ENCODE measurements around the gene LGALS12. TPM values are rescaled to one million over a fixed set of nuclear protein-coding genes. Genes with fewer than 3 reads are reported as not detected.
A peak's percentile ranks its signal among the peaks of the same experiment; 100 is the strongest.

Gene LGALS12
- total and polyA plus RNA-seq, 11 donors: 0.32 to 15.1 (median 1.1) TPM; not detected in 2

DNA sequence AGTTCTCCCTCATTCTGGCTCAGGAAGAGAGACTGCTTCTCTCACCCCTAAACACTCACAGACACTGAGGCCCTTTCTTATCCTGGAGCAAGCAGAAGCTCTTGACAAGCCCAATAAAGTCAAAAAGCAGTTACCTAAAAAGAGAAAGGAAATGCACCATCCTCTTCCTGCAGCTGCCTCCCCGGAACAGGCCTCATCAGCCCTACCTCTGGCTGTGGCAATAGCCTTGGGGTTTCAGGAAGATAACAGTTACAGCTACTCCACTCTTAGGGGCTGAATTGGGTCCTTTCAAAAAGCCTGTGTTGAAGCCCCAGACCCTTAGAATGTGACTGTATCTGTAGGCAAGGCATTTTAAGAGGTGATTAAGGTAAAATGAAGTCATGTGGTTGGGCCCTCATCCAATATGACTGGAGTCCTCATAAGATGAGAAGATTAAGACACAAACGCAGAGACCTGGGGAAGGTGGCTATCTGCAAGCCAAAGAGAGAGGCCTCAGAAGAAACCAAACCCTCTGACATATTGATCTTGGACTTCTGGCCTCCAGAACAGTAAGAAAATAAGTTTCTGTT lies 3.5 kb upstream of the LGALS12 start:
- intact Hi-C loops (cut with DNase I): loop anchor here in 2 of 10 donors (5.0 to 10.0 kb wide), 2 partner anchors 58 to 70 kb away; no protein-coding TSS in a partner anchor
- DNase-seq (no peak), ATAC-seq (no peak)
- H3K27ac ChIP-seq: peak overlapping the region in 1 of 12 donors; percentile 69
- TF ChIP-seq, protein P1, sequence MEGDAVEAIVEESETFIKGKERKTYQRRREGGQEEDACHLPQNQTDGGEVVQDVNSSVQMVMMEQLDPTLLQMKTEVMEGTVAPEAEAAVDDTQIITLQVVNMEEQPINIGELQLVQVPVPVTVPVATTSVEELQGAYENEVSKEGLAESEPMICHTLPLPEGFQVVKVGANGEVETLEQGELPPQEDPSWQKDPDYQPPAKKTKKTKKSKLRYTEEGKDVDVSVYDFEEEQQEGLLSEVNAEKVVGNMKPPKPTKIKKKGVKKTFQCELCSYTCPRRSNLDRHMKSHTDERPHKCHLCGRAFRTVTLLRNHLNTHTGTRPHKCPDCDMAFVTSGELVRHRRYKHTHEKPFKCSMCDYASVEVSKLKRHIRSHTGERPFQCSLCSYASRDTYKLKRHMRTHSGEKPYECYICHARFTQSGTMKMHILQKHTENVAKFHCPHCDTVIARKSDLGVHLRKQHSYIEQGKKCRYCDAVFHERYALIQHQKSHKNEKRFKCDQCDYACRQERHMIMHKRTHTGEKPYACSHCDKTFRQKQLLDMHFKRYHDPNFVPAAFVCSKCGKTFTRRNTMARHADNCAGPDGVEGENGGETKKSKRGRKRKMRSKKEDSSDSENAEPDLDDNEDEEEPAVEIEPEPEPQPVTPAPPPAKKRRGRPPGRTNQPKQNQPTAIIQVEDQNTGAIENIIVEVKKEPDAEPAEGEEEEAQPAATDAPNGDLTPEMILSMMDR (IDR thresholded peaks at IDR 0.05): no peak
- TF ChIP-seq POLR2A (IDR thresholded peaks at IDR 0.05): no peak
- no peaks in the 10 kb centered on the region for H3K27me3 ChIP-seq
- H3K9me3 ChIP-seq: peaks cover 0 to 22% (median 8%) of the 10 kb centered on the region in 12 donors
- no peaks in the 10 kb centered on the region for H3K36me3 ChIP-seq
- 56 to 85% (median 59%) methylated on average over 2 of the region's 2 CpGs for WGBS, 4 donors
- no peak overlapping the region for H3K4me3 ChIP-seq
- H3K4me1 ChIP-seq: peaks cover 0 to 49% (median 5%) of the 10 kb centered on the region in 12 donors

DNA sequence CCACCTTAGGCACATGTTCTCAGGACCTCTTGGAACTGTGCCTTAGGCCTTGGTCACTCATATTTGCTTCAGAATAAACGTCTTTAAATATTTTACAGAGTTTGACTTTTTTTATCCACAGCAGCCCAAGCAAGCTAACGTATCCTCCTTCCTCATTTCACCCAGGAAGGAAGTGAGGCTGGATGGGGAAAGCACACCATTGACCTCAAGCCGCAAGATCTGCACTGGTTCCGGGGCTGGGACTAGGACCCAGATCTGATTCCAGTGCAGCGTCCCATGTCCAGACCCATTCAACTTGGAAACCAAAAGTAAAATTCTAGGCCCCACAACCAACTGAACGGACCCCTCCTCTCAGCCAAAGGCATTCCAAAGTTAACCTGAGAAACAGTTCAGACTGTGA lies 2.4 kb upstream of the LGALS12 start:
- 72 to 82% (median 77%) methylated on average over 6 of the region's 6 CpGs for WGBS, 4 donors
- intact Hi-C loops (cut with DNase I): loop anchor here in 2 of 10 donors (5.0 to 10.0 kb wide), 2 partner anchors 59 to 69 kb away; no protein-coding TSS in a partner anchor
- Histone ChIP-seq H3K36me3 (no peaks in the 10 kb centered on the region), H3K9me3 (peaks cover 0 to 22% (median 8%) of the 10 kb centered on the region in 12 donors), H3K27ac (peak overlapping the region in 1 of 12 donors; percentile 69), H3K4me3 (no peak overlapping the region), H3K4me1 (peaks cover 0 to 57% (median 5%) of the 10 kb centered on the region in 12 donors), H3K27me3 (no peaks in the 10 kb centered on the region)
- TF ChIP-seq, protein P1 (IDR thresholded peaks at IDR 0.05): no peak
- TF ChIP-seq POLR2A (IDR thresholded peaks at IDR 0.05): no peak
- peak in 3 of 5 donors; percentile 38 to 50 (median 39) for DNase-seq
- ATAC-seq: peak in 3 of 4 donors; percentile 40 to 51 (median 48)

DNA sequence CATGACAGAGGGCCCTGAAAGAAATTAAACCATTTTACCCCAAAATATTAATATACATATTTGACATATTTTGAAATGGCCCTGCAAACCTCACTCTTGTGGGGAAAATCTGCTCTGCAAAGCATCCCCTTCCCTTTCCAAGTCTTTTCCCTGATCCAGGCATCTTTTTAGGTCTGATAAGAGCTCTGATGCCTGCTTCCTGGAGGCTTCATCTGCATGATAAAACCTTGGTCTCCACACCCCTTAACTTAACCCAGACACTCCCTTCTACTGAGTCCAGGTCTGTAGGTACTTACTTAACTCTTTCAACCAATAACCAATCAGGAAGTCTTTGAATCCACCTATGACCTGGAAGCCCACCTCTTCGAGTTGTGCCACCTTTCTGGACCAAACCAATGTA lies 1.8 kb upstream of the LGALS12 start:
- DNase-seq (no peak), ATAC-seq (no peak)
- intact Hi-C loops (cut with DNase I): loop anchor here in 2 of 10 donors (5.0 to 10.0 kb wide), 2 partner anchors 59 to 68 kb away; no protein-coding TSS in a partner anchor
- H3K27ac ChIP-seq: peak overlapping the region in 1 of 12 donors; percentile 69
- WGBS, 4 donors: 80 to 92% (median 81%) methylated on average over 1 of the region's 1 CpG
- no peak overlapping the region for H3K4me3 ChIP-seq
- no peaks in the 10 kb centered on the region for H3K36me3 ChIP-seq
- H3K4me1 ChIP-seq: peaks cover 0 to 61% (median 5%) of the 10 kb centered on the region in 12 donors
- H3K27me3 ChIP-seq: no peaks in the 10 kb centered on the region
- peaks cover 0 to 21% (median 8%) of the 10 kb centered on the region in 12 donors for H3K9me3 ChIP-seq
- TF ChIP-seq POLR2A (IDR thresholded peaks at IDR 0.05): no peak

DNA sequence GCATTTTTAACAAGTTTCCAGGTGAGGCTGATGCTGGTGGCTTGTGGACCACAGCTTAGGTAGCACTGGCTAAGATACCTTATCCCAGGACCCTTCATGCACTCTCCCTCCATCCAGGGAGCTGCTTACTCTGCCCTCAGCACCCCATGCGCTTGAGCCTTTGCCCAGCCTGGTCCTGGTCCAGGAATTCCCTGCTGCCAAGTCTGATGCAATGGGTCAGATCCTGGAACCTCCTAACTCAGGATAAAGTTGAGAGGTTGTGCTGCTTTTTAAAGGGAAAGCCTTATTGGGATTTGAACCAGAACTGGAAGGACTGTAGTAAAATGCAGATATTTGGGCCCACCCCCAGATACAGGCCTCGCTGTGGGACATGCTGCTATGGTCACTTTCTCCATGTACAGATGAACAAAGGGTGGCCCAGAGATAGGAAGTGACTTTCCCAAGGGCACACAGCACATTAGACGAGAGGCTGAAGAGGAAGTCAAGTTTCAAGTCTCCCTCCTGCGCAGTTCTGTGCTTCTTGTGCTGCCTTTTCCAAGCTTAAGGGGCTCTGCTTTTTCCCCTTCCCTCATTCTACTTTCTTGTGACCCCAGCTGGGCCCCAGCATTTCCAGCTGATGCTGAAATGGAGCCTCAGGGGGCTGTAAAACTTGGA lies 824 bp upstream of the LGALS12 start:
- Histone ChIP-seq H3K36me3 (no peaks in the 10 kb centered on the region), H3K9me3 (peaks cover 0 to 12% (median 4%) of the 10 kb centered on the region in 12 donors), H3K27ac (peak overlapping the region in 1 of 12 donors; percentile 49), H3K4me1 (peaks cover 0 to 61% (median 5%) of the 10 kb centered on the region in 12 donors), H3K4me3 (no peak overlapping the region), H3K27me3 (no peaks in the 10 kb centered on the region)
- WGBS, 4 donors: 59 to 71% (median 65%) methylated on average over 4 of the region's 4 CpGs
- no peak for TF ChIP-seq POLR2A (IDR thresholded peaks at IDR 0.05)
- TF ChIP-seq, protein P1 (IDR thresholded peaks at IDR 0.05): no peak
- peak in 3 of 5 donors; percentile 40 to 62 (median 61) for DNase-seq
- ATAC-seq: peak; percentile 59 to 73 (median 72)
- intact Hi-C loops (cut with DNase I): loop anchor here in 2 of 10 donors (5.0 to 10.0 kb wide), 2 partner anchors 60 to 67 kb away; no protein-coding TSS in a partner anchor

Data from heart left ventricle (tissue), 16 donors.